Right cardiac atrium (tissue), 5 donors: ENCODE measurements around the gene TMEM61. TPM values are rescaled to one million over a fixed set of nuclear protein-coding genes. Genes with fewer than 3 reads are reported as not detected.

Source experiments
- ATAC-seq, 2 donors: fragments of 200-7000 bp; cut with Tn5 transposase; one replicate each; pipeline versions ENCODE4 v1.8.0 to v1.9.1; 2020; ENCODE audit warnings: moderate library complexity in 2 of 2, mild to moderate bottlenecking in 1 of 2
- DNase-seq, 3 donors: peaks; one replicate each; pipeline ENCODE4 v3.0.0-alpha.2; 2020
- H3K27ac ChIP-seq: one replicate; pipeline ENCODE4 v1.5.1; 2013; ENCODE audit warnings: mild to moderate bottlenecking, low read length, control low read depth, moderate library complexity
- H3K27me3 ChIP-seq: one replicate; pipeline ENCODE4 v1.6.1; 2013; ENCODE audit not compliant: control insufficient read depth, insufficient read depth
- H3K4me1 ChIP-seq: one replicate; pipeline ENCODE4 v1.6.1; 2013; ENCODE audit warnings: low read length; ENCODE audit not compliant: control insufficient read depth, insufficient read depth
- H3K4me3 ChIP-seq: one replicate; pipeline ENCODE4 v1.5.1; 2013; ENCODE audit warnings: low read length, control low read depth
- H3K9me3 ChIP-seq: one replicate; pipeline ENCODE4 v1.6.1; 2013; ENCODE audit warnings: low read length; ENCODE audit not compliant: control insufficient read depth
- WGBS: extraction: QIAGEN DNeasy Blood & Tissue Kit; methylation state at CpG from one replicate; pipeline ENCODE4 v1.1.7; 2013; 5-methylcytosine and 5-hydroxymethylcytosine counted together
- intact Hi-C, 4 donors: fragments of 100-400 bp; cut with DNase I; formaldehyde crosslinking; loops; one replicate each; pipeline versions ENCODE4 v1.11.0 to v1.14.0; 2022 to 2023
- polyA plus RNA-seq: library from polyadenylated mRNA; stranded (reverse); fragments of 200-250 nt; gene quantifications from one replicate; pipeline ENCODE4 v1.2.3, GENCODE V29; 2013
- total RNA-seq, 4 donors: library from RNA; stranded (reverse); fragmentation: NEBNext Ultra II Directional; extraction: Animal tissue kit (Norgen Biotek cat#: 25700); gene quantifications; one replicate each; pipeline ENCODE4 v1.2.1, GENCODE V29; 2021
- donor health status: healthy with polysubstance abuse.
- donor health status: DM: no; HTN: yes; CAD: no.
- donor health status: DM: no; HTN: no; CAD: no.
- donor health status: DM: no; HTN: yes; CAD: no; lungs with severe emphysema.
- donor health status: DM: yes; HTN: yes; CAD: no.

Gene TMEM61
- total and polyA plus RNA-seq, 5 donors: 0.09 TPM; not detected in 4

DNA sequence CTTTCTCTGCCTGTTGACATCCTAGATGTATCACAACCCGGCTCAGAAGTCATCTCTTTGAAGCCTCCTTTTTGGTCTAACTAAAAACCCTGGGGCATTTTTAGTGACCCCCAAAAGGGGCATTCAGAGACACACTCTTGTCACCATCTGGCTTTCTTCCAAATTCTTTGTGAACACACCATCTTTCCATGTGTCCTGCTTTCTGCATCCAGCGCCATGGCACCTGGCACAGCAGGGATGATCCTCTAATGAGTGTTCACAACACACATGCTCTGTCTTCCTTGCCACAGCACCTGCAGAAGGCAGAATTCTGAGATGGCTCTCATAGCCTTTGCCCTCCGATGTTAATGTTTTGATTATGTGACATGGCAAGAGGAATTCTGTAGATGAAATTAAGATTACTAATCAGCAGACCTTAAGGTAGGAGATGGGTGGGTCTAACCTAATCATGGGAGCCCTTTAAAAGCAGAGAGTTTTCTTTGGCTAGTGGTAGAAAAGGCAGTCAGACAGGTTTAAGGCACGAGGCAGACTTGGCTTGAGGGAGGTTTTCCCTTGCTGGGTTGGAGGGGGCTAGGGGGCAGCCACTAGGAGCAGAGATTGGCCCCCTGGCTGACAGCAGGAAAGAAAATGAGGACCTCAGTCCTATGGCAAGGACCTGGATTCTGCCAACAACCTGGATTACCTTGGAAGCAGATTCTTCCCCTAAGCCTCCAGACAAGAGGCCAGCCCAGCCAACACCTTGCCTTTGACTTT lies 4.9 kb upstream of the TMEM61 start:
- WGBS: 84% methylated on average over 4 of the region's 4 CpGs
- no peak for DNase-seq
- Histone ChIP-seq H3K4me1 (no peaks in the 10 kb centered on the region), H3K27me3 (no peaks in the 10 kb centered on the region), H3K27ac (no peak overlapping the region), H3K9me3 (no peaks in the 10 kb centered on the region), H3K4me3 (no peak overlapping the region)
- no peak for ATAC-seq
- intact Hi-C loops: no loop called here

DNA sequence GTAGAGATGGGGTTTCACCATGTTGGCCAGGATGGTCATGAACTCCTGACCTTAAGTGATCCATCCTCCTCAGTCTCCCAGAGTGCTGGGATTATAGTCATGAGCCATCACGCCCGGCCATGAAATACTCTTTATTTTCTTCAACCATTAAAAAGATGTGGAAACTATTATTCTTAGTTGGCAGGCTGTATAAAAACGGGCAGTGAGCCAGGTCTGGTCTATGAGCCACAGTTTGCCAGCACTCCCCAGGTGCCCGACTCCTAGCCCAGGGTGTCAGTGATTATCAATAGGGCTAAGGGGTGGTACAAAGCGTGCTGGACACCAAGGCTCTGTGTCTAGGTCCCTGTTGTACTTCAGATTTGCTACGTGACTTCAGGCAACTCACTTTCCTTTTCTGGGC lies 3.7 kb upstream of the TMEM61 start:
- intact Hi-C loops: no loop called here
- no peak for ATAC-seq
- no peak overlapping the region for H3K27ac ChIP-seq

DNA sequence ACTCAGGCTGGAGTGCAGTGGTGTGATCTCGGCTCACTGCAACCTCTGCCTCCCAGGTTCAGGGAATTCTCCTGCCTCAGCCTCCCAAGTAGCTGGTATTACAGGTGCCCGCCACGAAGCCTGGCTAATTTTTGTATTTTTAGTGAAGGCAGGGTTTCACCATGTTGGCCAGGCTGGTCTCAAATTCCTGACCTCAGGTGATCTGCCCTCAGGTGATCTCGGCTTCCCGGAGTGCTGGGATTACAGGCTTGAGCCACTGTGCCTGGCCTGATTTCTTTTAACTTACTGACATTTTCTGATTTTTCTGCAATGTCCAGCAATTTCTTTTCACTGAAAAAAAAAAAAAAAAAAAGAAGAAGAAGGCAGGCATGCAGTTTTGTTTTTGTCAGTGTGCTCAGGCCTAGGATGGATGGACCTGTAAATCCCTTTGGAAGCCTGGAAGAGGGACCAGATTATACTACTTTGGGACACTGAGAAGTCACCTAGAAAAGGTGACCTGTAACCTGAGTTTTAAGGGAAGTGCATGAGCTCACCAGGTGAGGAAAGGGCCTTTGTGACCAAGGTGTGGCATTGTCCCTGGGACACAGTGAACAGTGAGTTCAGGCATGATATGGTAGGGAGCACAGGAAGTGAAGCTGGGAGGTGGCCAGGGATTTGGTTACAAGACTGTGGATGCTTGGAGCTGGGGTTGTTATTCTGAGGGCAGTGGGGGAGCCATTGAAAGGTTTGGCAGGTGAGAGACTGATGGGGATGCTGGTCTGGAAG lies 2.7 kb upstream of the TMEM61 start:
- intact Hi-C loops: no loop called here
- no peaks in the 10 kb centered on the region for H3K27me3 ChIP-seq
- no peak for ATAC-seq
- WGBS: 97% methylated on average over 5 of the region's 5 CpGs
- H3K27ac ChIP-seq: no peak overlapping the region
- DNase-seq: no peak
- no peaks in the 10 kb centered on the region for H3K4me1 ChIP-seq
- no peaks in the 10 kb centered on the region for H3K9me3 ChIP-seq
- no peak overlapping the region for H3K4me3 ChIP-seq

More for the DNA sequence above, 3.7 kb upstream of the TMEM61 start:
- Histone ChIP-seq H3K27me3 (no peaks in the 10 kb centered on the region), H3K4me1 (no peaks in the 10 kb centered on the region), H3K4me3 (no peak overlapping the region), H3K9me3 (no peaks in the 10 kb centered on the region)
- 84% methylated on average over 6 of the region's 6 CpGs for WGBS
- DNase-seq: no peak

DNA sequence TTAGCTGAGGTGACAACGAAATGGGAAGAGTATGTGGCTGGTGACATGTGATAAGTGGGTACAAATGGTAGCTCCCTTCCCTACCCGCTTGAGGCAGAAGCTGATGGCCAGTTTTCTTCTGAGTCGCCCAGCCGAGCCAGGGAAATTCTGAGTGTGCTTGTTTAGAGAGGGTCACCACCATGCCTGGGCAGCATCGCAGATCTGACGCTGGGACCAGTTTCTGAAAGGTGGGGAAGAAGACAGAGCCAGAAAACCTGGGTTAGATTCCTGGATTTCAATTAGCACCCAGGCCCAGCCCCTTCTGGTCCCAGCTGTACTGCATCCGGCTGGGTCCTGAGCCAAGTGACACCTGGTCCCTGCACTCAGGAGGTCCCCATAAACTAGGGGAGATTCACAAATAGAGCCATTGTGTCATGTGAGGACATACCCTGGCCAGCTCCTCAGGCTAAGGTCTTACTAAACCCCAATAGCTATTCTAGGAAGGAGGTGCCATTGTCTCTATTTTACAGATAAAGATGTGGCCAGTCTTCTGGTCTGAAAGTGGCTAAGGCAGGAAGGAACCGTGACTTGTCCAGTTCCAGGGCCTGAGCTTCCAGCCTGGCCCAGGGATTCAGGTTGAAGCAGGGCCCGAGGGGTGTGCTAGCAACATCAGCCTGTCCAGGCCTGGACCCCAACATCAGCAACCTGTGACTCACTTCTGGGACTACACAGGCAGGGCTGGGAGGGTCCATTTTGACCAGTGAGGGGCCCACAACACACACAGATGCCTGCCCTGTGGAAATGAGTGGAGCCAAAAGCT lies 1.7 kb upstream of the TMEM61 start:
- Histone ChIP-seq H3K27ac (no peak overlapping the region), H3K9me3 (no peaks in the 10 kb centered on the region), H3K4me1 (no peaks in the 10 kb centered on the region), H3K27me3 (no peaks in the 10 kb centered on the region), H3K4me3 (no peak overlapping the region)
- intact Hi-C loops: no loop called here
- 94% methylated on average over 9 of the region's 9 CpGs for WGBS
- DNase-seq: no peak
- ATAC-seq: no peak

DNA sequence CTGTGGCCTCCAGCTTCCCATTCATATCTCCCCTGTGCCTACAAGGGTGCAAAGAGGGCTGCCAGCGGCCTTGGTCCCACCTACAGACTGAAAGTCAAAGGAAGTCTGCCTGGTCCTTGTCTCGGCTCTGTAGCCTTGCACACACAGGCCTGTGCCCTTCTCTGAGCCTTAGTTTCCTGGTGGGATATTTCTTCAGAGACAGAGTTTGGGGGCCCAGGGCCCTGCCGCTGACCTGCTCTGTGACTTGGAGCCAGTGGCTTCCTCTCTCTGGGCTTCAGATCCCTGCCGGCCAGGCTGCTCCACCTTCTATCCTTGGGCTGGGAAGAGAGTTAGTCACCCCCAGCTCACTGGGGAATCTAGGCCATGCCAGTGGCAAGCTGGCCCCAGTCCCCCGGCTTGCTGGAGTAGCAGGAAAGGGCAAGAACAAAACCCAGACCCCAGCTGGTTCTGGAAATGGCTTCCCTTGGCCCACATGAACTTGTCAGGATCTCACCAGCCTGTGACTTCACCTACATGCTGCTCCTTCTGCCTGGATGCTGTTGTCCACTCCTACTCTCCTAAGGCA lies 1.0 kb upstream of the TMEM61 start:
- ATAC-seq (no peak), DNase-seq (no peak)
- no peaks in the 10 kb centered on the region for H3K27me3 ChIP-seq
- no peaks in the 10 kb centered on the region for H3K9me3 ChIP-seq
- no peaks in the 10 kb centered on the region for H3K4me1 ChIP-seq
- H3K4me3 ChIP-seq: no peak overlapping the region
- no peak overlapping the region for H3K27ac ChIP-seq
- 72% methylated on average over 5 of the region's 5 CpGs for WGBS
- intact Hi-C loops: no loop called here

DNA sequence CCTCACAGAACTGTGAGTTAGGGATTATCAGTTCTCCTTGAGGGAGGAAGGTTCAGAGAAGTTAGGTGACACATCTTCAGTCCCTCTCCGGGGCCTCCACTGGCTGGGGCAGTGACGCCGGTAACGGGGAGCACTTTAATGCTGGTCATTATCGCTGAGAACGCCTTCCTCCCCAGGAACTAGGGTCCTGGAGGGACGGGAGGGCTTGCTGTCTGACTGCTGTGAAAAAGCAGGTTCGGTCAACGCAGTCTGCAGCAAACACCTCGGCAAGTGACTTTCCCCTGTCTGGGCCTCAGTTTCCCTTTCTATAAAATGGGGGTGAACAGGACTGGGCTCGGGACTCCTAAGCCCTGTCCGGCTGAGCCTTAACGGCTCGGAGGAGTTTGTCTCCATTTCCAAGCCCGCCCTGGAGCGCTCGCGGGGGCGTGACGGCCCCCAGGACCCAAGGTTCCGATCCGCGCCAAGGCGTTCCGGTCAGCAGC lies 341 bp upstream of the TMEM61 start:
- DNase-seq (no peak), ATAC-seq (no peak)
- WGBS: 21% methylated on average over 25 of the region's 25 CpGs
- peak overlapping the region; percentile 52 for H3K4me3 ChIP-seq
- H3K9me3 ChIP-seq: no peaks in the 10 kb centered on the region
- no peak overlapping the region for H3K27ac ChIP-seq
- no peaks in the 10 kb centered on the region for H3K4me1 ChIP-seq
- intact Hi-C loops: no loop called here
- H3K27me3 ChIP-seq: no peaks in the 10 kb centered on the region

DNA sequence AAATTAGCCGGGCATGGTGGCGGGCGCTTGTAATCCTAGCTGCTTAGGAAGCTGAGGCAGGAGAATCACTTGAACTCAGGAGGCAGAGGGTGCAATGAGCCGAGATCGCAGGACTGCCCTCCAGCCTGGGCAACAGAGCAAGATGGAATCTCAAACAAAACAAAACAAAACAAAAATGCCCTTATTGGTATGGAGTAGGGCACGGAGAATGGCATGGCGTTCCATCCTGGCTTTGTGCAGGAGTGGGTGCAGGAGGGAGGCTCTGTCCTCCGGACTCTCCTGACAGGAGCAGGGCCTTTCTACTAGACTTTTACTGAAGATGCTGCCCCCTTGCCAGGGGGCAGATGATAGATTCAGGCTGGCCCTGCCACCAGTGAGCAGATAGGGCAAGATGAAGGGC lies 1.0 kb downstream of the TMEM61 start:
- intact Hi-C loops: no loop called here
- no peak overlapping the region for H3K27ac ChIP-seq
- 94% methylated on average over 8 of the region's 8 CpGs for WGBS
- H3K27me3 ChIP-seq: no peaks in the 10 kb centered on the region
- H3K9me3 ChIP-seq: no peaks in the 10 kb centered on the region
- no peak for DNase-seq
- ATAC-seq: no peak
- H3K4me1 ChIP-seq: no peaks in the 10 kb centered on the region
- no peak overlapping the region for H3K4me3 ChIP-seq

DNA sequence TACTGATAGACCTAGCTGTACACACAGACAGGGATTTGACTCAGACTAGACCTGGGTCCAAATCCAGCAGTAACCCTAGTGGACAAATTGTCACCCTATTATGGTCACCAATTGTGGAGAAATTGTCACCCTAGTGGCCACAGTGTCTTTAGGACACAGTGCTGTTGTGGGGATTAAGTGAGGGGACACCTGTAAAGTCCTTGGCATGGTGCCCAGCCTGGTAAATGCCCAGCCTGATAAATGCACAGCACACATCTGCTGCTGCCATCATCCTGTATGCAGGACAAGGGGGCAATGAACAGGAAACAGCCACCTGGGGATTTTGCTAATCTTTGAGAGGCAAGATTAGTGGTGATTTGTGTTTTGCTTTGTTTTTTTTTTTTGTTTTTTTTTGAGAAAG lies 2.3 kb downstream of the TMEM61 start:
- intact Hi-C loops: no loop called here
- no peak for ATAC-seq
- no peak for DNase-seq
- Histone ChIP-seq H3K4me3 (no peak overlapping the region), H3K27ac (no peak overlapping the region), H3K27me3 (no peaks in the 10 kb centered on the region), H3K4me1 (no peaks in the 10 kb centered on the region), H3K9me3 (no peaks in the 10 kb centered on the region)

DNA sequence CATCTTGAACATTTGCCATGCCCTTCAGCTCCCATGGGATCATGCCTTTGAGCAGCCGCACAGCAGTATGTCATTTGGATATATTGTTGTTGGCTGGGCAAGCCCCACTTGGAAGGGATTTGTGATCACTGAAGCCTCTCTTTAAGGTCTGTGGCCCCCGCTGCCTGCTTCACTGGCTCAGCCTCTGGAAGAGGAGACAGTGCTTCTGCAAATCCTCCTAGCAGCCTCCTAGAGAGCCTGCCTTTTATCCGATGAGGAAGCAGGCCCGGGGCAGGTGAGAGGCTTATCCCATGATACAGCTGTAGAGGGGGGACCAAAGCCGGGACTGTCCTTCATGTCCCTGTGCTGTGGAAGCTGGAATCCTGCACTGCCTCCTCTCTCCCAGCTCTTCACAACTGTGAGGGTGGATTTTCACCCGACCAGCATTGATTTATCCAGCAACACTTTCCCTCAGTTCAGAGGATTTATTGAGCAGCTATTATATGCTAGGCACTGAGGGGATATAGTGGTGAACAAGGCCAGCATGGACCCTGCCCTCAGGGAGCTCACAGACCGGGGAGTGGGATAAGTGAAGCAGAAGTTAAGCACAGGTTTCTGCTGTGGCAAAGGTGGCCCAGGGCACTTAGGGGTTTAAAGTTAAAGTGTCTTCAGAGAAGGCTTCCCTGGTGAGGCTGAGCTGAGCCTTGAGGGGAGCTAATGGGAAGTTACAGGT lies 3.9 kb downstream of the TMEM61 start:
- intact Hi-C loops: no loop called here
- Histone ChIP-seq H3K4me1 (no peaks in the 10 kb centered on the region), H3K27me3 (no peaks in the 10 kb centered on the region), H3K27ac (no peak overlapping the region), H3K4me3 (no peak overlapping the region), H3K9me3 (no peaks in the 10 kb centered on the region)
- ATAC-seq: no peak
- WGBS: 60% methylated on average over 7 of the region's 7 CpGs
- DNase-seq: no peak

DNA sequence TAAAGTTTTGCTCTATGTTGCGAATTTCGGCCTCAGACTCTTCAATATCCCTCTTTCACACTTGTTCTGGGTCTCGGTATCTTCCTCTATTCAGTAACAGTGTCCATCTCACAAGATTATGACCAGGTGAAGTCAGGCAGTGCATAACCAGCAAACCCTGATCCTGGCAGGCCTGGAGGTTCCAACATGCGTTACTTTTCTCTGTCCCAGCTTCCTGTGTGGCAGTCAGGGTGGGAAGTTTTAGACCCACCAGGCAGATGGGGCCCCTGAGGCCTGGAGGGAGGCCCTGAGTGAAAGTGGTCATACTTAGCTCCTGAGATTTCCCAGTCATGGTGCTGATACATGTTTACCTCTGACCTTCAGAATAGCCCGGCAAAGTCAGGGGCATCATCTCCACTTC lies 5.1 kb downstream of the TMEM61 start:
- H3K9me3 ChIP-seq: no peaks in the 10 kb centered on the region
- intact Hi-C loops: no loop called here
- H3K27ac ChIP-seq: no peak overlapping the region
- no peaks in the 10 kb centered on the region for H3K4me1 ChIP-seq
- H3K27me3 ChIP-seq: no peaks in the 10 kb centered on the region
- ATAC-seq (no peak), DNase-seq (no peak)
- 86% methylated on average over 5 of the region's 5 CpGs for WGBS
- H3K4me3 ChIP-seq: no peak overlapping the region
